ENCODE measurements around the gene NEK7.

DNA sequence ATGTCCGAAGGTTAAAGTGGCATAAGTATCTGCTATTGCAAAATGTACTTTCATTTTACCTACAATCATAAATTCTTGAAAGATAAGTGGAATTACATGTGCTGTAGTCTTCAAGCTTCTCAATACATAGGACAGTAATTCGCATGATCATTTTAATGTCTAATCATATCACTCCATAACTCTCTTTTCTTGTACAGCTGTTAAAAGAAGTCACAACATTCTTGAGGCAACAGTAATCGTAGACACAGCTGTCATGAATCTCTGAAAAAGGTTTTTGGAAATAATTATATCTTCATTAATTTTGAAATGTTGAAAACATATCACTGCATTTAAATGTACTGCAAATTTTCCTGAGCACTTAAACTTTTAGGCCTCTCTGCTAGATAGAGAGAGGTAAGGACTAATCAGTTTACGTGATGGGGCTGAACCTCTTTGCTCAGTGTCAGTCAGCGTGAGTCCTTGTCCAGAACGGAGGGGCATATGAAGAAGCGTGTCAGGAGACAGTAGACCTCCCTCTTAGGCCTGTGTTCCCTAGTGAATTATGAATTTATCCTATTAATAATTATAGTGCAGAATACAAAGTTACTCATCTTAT, 133.4 kb downstream of the NEK7 start:
- TF ChIP-seq EZH2 (IDR thresholded peaks at IDR 0.05) (no peak), CTCF (IDR thresholded peaks at IDR 0.05) (no peak)
